Smooth muscle cell (in vitro differentiated cells): ENCODE results near the gene HMG20A. TPM values are rescaled to one million over a fixed set of nuclear protein-coding genes. Genes with fewer than 3 reads are reported as not detected.

Source experiments
- DNase-seq: peaks from one replicate; lab custom pipeline; 2025; ENCODE audit not compliant: unreplicated experiment; lab: John Stamatoyannopoulos, UW
- H2AFZ ChIP-seq: fragments of 200-600 bp; sonication (generic); 2 replicates; pipeline ENCODE4 v1.6.0; 2016; ENCODE audit warnings: antibody characterized with exemption, low read depth, mild to moderate bottlenecking
- H3F3A ChIP-seq: fragments of 200-600 bp; sonication (generic); 2 replicates; pipeline ENCODE4 v1.6.0; 2017; ENCODE audit warnings: antibody characterized with exemption, low read depth
- H3K27ac ChIP-seq: fragments of 200-600 bp; sonication (generic); 2 replicates; pipeline ENCODE4 v1.5.1; 2016; ENCODE audit warnings: low read depth, mild to moderate bottlenecking
- H3K27me3 ChIP-seq: fragments of 200-600 bp; sonication (generic); 2 replicates; pipeline ENCODE4 v1.6.1; 2016; ENCODE audit warnings: low read depth, mild to moderate bottlenecking
- H3K36me3 ChIP-seq: fragments of 200-600 bp; sonication (generic); 2 replicates; pipeline ENCODE4 v1.5.1; 2016; ENCODE audit warnings: low read depth
- H3K4me1 ChIP-seq: fragments of 200-600 bp; sonication (generic); 2 replicates; pipeline ENCODE4 v1.5.1; 2016; ENCODE audit warnings: low read depth
- H3K4me2 ChIP-seq: fragments of 200-600 bp; sonication (generic); 2 replicates; pipeline ENCODE4 v1.6.0; 2016; ENCODE audit warnings: mild to moderate bottlenecking
- H3K4me3 ChIP-seq: fragments of 200-600 bp; sonication (generic); 2 replicates; pipeline ENCODE4 v1.5.1; 2016; ENCODE audit warnings: mild to moderate bottlenecking
- H3K79me2 ChIP-seq: fragments of 200-600 bp; sonication (generic); 2 replicates; pipeline ENCODE4 v1.6.0; 2016; ENCODE audit warnings: low read depth, mild to moderate bottlenecking
- H3K9ac ChIP-seq: fragments of 200-600 bp; sonication (generic); 2 replicates; pipeline ENCODE4 v1.6.0; 2016; ENCODE audit warnings: low read depth
- H3K9me3 ChIP-seq: fragments of 200-600 bp; sonication (generic); replicated peaks from 2 replicates; pipeline ENCODE4 v1.5.1; 2016; ENCODE audit warnings: low read depth
- H4K20me1 ChIP-seq: fragments of 200-600 bp; sonication (generic); 2 replicates; pipeline ENCODE4 v1.6.0; 2016; ENCODE audit warnings: low read depth
- CTCF ChIP-seq: fragments of 200-600 bp; sonication (generic); IDR thresholded peaks from 2 replicates; pipeline ENCODE4 v1.5.1; 2017; ENCODE audit warnings: borderline replicate concordance, mild to moderate bottlenecking, antibody characterized with exemption; ENCODE audit not compliant: insufficient read depth, poor library complexity, severe bottlenecking
- whole genome bisulfite sequencing: methylation state at CpG from one replicate; pipeline ENCODE4 v1.1.7; 2016; ENCODE audit warnings: low lambda C conversion rate; 5-methylcytosine and 5-hydroxymethylcytosine counted together
- polyA plus RNA-seq: library from polyadenylated mRNA; unstranded; fragments of >200 nt; fragmentation: Nextera tagmentation; extraction: Ambion mirVana; gene quantifications from 2 replicates; pipeline ENCODE4 v1.2.1, GENCODE V29; 2016
- total RNA-seq: library from RNA; depleted of rRNA; stranded (reverse); fragments of >200 nt; gene quantifications from 2 replicates; pipeline ENCODE4 v1.2.3, GENCODE V29; 2014

The HMG20A gene
- total and polyA plus RNA-seq, 2 experiments from 2014 or later, result 20.5 to 40.3 TPM

DNA sequence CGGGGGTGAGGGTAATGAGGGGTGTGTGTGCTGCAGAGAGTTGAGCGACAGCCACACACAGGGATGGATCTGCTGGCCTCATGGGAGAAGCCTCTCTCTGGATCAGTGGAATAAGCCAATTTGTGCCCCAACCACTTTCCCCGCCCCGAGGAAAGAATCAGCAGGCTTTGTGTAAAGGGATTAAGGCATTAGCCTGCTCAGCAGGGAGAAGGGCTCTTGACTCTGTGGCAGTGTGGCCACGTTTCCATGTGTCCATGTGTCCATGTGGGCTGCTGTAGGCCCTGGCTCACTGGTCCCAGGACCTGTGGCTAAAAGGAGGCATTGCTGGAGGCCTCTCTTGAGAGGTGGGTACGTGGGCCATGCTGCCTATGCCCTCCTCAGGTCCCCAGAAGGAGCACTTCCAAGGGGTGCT, 104.7 kb downstream of the HMG20A start:
- peak overlapping the region; percentile 31 for H3K4me2 ChIP-seq
- H3K79me2 ChIP-seq, result no peaks in the 10 kb centered on the region
- H3K4me3 ChIP-seq, result no peak overlapping the region
- DNase-seq, result no peak
- peaks cover 13% of the 10 kb centered on the region for H3F3A ChIP-seq
- no peaks in the 10 kb centered on the region for H3K9me3 ChIP-seq
- H3K36me3 ChIP-seq, result no peaks in the 10 kb centered on the region
- H2AFZ ChIP-seq, result peak overlapping the region; percentile 5
- TF ChIP-seq CTCF, result no peak
- no peaks in the 10 kb centered on the region for H4K20me1 ChIP-seq
- peaks cover 34% of the 10 kb centered on the region for H3K4me1 ChIP-seq
- H3K27ac ChIP-seq, result no peak overlapping the region
- no peaks in the 10 kb centered on the region for H3K27me3 ChIP-seq
- WGBS, result 10% methylated on average over 6 of the region's 6 CpGs
- H3K9ac ChIP-seq, result no peak overlapping the region

GRCh38 chr15:77525907-77526594, 105.4 kb downstream of the HMG20A start:
- Histone ChIP-seq H2AFZ (no peak overlapping the region), H3K4me3 (no peak overlapping the region), H3K36me3 (no peaks in the 10 kb centered on the region), H3K9me3 (no peaks in the 10 kb centered on the region), H3K27ac (peak overlapping the region; percentile 76), H3K9ac (no peak overlapping the region), H3K4me1 (peaks cover 34% of the 10 kb centered on the region), H3K79me2 (no peaks in the 10 kb centered on the region), H3F3A (peaks cover 13% of the 10 kb centered on the region), H3K4me2 (peak overlapping the region; percentile 2), H3K27me3 (no peaks in the 10 kb centered on the region), H4K20me1 (no peaks in the 10 kb centered on the region)
- 95% methylated on average over 11 of the region's 11 CpGs for whole genome bisulfite sequencing
- DNase-seq, result no peak
- TF ChIP-seq CTCF, result no peak

DNA sequence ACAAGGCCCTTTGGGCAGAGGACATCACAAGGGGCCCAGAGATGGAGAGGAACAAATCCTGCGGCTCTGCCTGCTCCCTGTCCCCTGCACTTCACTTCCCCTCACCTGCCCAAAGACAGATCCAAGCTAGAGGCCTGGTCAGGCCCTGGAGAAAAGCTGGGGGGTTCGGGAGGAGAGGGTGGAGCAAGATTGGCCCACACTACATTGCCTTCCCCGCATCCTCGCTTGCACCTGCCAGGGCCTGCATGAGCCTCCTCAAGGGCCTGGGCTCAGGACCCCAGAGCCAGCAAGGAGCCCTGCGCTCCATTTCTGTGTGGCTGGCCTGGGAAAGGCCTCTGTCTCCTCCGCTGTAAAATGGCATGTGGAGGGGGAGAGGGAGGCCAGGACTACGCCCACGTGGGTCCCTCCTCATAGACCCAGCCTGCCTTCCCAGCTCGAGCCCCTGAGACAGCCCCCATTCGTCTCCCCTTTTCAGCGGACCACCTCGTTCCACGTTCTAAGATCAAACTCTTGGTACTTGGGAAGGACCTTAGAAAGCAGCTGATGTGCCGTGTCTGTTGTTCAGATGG, 106.0 kb downstream of the HMG20A start:
- H2AFZ ChIP-seq, result peak overlapping the region; percentile 88
- no peaks in the 10 kb centered on the region for H4K20me1 ChIP-seq
- no peak overlapping the region for H3K4me3 ChIP-seq
- H3K36me3 ChIP-seq, result no peaks in the 10 kb centered on the region
- no peaks in the 10 kb centered on the region for H3K9me3 ChIP-seq
- H3K79me2 ChIP-seq, result no peaks in the 10 kb centered on the region
- peaks cover 13% of the 10 kb centered on the region for H3F3A ChIP-seq
- DNase-seq, result no peak
- H3K4me2 ChIP-seq, result peak overlapping the region; percentile 65
- H3K4me1 ChIP-seq, result peaks cover 34% of the 10 kb centered on the region
- no peaks in the 10 kb centered on the region for H3K27me3 ChIP-seq
- WGBS, result 68% methylated on average over 14 of the region's 14 CpGs
- peak overlapping the region; percentile 76 for H3K27ac ChIP-seq
- H3K9ac ChIP-seq, result no peak overlapping the region
- no peak for TF ChIP-seq CTCF
